ENCODE data around the gene ZDBF2. TPM values are rescaled to one million over a fixed set of nuclear protein-coding genes. Genes with fewer than 3 reads are reported as not detected.

Gene ZDBF2
- total RNA-seq, 1 donor, result 11.8 TPM

DNA sequence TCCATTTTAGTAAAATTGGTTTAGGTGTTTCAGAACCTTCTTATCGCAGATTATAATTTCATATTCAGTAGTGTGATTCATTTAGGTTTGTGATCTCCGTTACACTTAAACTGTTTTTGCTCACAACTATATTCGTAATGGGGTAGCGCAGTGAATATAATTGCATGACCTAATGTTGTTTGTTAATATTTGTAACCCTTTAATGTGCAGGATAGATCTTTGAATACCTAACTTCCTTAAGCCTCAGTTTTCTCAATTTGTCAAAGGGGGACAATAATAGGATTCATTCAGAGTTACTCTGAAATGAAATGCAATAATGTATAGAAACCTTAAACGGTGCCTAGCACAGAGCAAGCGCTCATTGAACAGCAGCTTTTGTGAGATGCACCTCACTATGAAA, 558 bp upstream of the ZDBF2 start:
- DNase-seq (ENCODE audit: low read depth), result no peak
- TF ChIP-seq, protein P1, sequence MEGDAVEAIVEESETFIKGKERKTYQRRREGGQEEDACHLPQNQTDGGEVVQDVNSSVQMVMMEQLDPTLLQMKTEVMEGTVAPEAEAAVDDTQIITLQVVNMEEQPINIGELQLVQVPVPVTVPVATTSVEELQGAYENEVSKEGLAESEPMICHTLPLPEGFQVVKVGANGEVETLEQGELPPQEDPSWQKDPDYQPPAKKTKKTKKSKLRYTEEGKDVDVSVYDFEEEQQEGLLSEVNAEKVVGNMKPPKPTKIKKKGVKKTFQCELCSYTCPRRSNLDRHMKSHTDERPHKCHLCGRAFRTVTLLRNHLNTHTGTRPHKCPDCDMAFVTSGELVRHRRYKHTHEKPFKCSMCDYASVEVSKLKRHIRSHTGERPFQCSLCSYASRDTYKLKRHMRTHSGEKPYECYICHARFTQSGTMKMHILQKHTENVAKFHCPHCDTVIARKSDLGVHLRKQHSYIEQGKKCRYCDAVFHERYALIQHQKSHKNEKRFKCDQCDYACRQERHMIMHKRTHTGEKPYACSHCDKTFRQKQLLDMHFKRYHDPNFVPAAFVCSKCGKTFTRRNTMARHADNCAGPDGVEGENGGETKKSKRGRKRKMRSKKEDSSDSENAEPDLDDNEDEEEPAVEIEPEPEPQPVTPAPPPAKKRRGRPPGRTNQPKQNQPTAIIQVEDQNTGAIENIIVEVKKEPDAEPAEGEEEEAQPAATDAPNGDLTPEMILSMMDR (IDR thresholded peaks at IDR 0.05; ENCODE audit: insufficient read depth, low read length), result no peak
- peak overlapping the region; percentile 73 for H3K4me3 ChIP-seq (ENCODE audit: low read depth, low read length)

DNA sequence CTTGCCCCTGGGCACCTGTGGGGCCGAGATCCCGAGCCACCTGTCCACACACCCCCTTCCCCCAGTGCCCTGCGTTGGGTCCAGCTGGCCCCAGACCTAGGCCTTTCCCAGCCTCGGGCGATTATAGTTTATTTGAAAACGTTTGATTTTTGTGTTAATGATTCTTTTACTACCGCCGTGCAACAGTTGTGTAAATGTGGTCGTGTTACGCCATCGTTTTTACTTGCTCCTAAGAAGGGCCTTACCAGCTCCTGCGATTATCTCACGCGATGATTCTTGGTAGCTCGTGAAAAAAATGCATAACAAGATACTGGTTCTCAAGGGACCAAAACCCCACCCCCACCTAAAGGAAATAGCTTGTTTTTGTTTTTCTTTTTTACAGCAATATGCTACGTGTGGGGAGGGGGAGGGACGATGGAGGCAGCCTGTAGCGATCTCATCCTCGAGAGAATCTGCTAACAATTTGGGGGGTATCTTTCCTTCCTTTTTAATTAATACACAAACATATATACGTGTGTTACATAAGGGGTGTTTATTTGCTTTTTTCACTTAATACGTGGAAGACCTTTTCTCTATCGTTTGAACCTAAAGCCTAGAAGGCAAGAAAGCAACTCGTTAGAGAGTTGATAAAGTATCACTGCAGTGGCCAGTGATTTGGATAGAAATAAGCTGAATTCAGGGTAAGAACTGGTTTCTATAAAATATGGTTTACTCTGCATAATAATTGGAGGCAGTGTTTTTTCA, 1.0 kb downstream of the ZDBF2 start:
- H3K4me3 ChIP-seq (ENCODE audit: low read depth, low read length), result peak overlapping the region; percentile 73
- peak; percentile 64 for DNase-seq (ENCODE audit: low read depth)
- TF ChIP-seq, protein P1 (IDR thresholded peaks at IDR 0.05; ENCODE audit: insufficient read depth, low read length), result no peak

DNA sequence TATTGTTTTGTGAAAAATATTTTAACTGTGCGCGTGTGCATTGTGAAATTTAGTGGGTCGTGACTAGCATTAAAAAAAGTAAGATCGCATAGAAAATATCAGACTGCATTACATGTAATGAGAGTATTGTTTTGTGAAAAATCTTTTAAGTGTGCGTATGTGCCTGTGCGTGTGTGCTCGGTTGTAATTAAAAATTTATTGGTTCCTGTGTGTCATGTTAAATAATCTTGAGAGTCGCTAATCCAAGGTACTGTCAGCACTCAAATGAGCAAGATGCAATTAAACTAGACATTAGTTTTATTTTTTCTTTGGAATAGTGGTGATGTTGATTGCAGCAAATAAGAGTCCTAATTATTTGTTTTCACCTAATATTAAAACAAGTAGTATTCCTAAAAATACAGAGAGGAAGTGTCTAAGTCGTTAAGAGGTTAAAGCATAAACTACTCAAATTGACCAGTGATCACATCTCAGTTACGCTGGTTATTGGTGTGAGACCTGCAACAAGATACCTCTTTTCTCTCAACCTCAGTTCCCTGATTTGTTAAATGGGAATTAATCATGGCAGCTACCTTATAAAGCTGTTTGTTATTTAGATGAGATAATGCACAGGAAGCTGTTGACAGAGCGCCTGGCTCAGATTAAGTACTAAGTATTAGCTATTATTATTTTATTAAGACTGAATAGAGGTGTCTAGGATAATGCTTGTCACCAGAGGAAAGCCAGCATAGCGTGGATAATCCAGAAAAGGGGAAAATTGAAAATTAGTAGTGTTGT, 1.9 kb downstream of the ZDBF2 start:
- TF ChIP-seq, protein P1 (IDR thresholded peaks at IDR 0.05; ENCODE audit: insufficient read depth, low read length), result no peak
- no peak for DNase-seq (ENCODE audit: low read depth)
- H3K4me3 ChIP-seq (ENCODE audit: low read depth, low read length), result peak overlapping the region; percentile 73

- DNase-seq (ENCODE audit: low read depth), result no peak
- TF ChIP-seq, protein P1 (IDR thresholded peaks at IDR 0.05; ENCODE audit: insufficient read depth, low read length), result no peak
- no peak overlapping the region for H3K4me3 ChIP-seq (ENCODE audit: low read depth, low read length)
Measured at GRCh38 chr2:206277503-206277902, 3.0 kb downstream of the ZDBF2 start.

- no peak overlapping the region for H3K4me3 ChIP-seq (ENCODE audit: low read depth, low read length)
- no peak for DNase-seq (ENCODE audit: low read depth)
- TF ChIP-seq, protein P1 (IDR thresholded peaks at IDR 0.05; ENCODE audit: insufficient read depth, low read length), result no peak
Measured at GRCh38 chr2:206282746-206283145, 8.3 kb downstream of the ZDBF2 start.

- no peak overlapping the region for H3K4me3 ChIP-seq (ENCODE audit: low read depth, low read length)
- TF ChIP-seq, protein P1 (IDR thresholded peaks at IDR 0.05; ENCODE audit: insufficient read depth, low read length), result no peak
- DNase-seq (ENCODE audit: low read depth), result no peak
Measured at GRCh38 chr2:206287197-206287596, 12.7 kb downstream of the ZDBF2 start.
